GM19452 (cell line): ENCODE measurements around the gene FAM3A.
"Not testable (repeated sequence)": the region's sequence is repeated elsewhere in the genome, so short reads cannot be mapped to it uniquely, and the experiment has no call there.

Experiments used
- ATAC-seq: cut with Tn5 transposase; IDR thresholded peaks from one replicate; pipeline ENCODE4 v1.9.1; 2021; ENCODE audit not compliant: unreplicated experiment

Gene FAM3A, protein sequence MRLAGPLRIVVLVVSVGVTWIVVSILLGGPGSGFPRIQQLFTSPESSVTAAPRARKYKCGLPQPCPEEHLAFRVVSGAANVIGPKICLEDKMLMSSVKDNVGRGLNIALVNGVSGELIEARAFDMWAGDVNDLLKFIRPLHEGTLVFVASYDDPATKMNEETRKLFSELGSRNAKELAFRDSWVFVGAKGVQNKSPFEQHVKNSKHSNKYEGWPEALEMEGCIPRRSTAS

DNA sequence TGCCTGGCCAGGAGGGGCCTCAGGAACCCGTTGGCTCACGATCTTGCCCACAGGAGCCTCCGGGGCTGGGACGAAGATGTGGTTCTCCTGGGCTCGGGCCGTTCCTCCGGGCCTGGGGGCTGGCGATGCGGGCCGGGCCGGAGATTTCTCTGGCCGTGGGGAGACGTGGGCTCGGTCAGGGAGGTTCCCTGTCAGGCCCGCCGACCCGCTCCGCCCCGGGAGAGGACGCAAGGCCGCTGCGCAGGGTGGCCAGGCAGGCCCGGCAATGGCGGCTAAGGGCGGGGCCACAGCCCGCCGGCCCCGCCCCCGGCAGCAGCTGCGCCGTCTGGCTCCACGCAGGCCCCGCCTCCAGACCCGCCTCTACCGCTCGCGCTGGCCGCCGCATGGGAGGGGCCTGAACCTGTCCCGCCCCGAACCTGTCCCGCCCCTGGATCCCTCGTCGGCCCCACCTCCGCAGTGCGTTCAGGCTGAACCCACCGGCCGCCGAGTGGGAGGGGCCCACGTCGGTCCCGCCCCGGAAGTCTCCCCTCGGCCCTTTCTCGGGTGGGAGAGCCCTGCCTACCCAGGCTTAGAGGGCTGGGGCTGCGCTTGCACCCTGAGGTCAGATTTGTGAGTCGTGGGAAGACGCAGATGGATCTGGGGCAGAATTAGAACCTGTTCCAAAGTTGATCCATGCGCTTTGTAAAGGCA lies at the start of gene FAM3A:
Gene FAM3A (minus strand): TSS at position 267 of the 690 bp plus-strand sequence. CDS start 460 bp downstream, outside the sequence.
- peak; percentile 90 for ATAC-seq

DNA sequence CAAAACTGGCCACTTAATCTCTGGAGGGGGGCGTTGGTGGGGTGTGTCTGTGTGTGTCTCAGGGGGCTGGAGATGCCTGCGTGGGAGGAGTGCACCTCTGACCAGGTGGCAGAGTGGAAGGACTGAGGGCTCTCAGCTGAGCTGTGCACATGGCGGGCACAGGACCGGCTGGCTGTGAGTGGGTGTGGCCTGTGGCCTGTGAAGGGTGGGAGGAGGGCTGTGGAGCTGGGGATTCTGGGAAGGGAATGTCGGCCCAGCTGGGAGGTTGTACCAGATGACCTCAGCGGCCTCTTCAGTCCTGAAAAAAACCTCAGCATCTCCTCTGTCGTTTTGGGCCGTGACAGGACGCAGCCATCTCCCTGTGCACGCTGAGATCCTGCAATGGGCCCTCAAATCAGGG lies 46.3 kb upstream of the FAM3A start:
- not testable (repeated sequence) for ATAC-seq

DNA sequence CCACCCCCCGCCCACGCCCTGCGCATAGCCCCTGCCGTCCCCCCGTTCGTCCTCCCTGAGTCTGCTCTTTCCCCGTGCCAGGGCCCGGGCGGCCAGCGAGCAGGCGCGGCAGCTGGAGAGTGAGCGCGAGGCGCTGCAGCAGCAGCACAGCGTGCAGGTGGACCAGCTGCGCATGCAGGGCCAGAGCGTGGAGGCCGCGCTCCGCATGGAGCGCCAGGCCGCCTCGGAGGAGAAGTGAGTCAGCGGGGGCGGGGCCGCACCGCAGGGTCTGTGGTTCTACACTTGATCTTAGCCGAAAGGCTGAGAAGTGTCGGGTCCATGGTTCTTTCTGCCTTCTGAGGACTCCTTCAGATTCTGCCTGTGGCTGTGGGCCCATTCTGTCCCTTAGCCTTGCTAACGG lies 44.3 kb upstream of the FAM3A start:
- ATAC-seq: not testable (repeated sequence)

DNA sequence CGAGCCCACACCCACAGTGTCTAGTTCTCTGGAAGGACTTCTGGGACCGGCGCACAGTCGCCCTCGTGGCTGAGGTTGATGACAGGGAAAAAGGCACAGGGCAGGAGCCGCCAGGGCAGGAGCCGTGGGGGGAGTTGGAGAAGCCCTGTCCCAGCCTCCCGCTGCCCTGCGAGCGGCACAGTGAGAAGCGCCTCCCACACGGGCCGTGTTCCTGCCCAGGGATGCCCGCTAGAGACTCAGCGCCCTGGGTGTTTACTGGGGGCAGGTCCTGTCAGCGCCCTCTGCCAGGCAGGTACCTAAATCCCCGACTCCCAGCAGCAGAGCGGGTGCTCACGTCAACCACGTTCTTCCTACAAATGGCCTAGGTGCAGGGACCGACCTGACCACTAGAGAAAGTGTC lies 42.9 kb upstream of the FAM3A start:
- not testable (repeated sequence) for ATAC-seq

DNA sequence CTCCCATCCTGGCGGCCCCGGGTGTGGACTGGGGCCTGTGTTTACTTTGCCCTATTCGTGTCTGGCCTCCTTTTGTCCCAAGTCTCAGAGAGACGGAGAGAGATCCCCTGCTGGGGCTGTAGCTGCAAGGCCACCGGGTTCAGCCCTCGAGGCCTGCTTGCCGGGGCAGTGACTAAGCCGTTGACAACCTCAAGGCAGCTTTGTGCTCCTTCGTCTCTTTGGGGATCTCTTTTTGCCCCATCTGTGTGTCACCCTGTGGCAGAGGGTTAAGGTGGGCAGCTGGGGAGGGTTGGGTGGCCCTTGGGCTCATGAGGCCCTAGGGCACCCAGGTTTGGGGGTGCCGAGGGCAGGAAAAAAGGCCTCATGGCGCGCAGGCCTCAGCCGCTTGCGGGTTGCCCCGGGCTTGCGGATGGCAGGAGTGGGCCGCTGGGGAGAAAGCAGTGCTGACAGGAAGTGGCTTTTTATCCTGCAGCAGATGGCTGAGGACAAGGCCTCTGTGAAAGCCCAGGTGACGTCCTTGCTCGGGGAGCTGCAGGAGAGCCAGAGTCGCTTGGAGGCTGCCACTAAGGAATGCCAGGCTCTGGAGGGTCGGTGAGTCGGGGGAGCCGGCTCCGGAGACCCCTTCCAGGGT lies 42.1 kb upstream of the FAM3A start:
- ATAC-seq: not testable (repeated sequence)

DNA sequence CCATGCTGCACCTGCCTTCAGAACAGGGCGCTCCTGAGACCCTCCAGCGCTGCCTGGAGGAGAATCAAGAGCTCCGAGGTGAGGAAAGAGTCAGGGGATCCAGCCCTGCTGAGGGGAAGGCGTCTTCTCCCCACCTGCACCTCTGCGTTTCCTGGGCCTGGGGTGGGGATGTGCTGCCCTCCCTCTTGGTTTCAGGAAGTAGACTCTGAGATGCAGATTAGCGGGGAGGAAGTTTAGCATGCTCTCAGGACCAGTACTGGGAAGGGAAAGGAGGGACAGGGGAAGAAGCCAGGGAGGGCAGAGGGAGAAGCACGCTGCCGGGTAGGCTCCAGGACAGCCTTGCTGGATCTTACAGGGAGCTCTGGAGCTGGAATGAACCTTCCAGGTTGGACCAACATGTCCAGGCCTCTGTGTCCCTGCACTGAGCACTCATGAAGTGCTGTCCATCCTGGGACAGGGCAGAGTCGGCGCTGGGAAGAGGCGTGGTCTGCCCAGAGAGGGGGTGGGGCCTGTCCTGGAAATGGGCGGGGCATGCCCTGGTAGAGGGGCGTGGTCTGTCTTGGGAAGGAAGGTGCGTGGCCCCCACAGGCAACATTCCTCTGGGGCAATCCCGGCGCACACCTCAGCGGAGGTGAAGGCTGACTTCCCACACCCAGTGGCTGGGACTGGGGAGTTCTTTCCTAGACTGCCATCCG lies 36.2 kb upstream of the FAM3A start:
- not testable (repeated sequence) for ATAC-seq

DNA sequence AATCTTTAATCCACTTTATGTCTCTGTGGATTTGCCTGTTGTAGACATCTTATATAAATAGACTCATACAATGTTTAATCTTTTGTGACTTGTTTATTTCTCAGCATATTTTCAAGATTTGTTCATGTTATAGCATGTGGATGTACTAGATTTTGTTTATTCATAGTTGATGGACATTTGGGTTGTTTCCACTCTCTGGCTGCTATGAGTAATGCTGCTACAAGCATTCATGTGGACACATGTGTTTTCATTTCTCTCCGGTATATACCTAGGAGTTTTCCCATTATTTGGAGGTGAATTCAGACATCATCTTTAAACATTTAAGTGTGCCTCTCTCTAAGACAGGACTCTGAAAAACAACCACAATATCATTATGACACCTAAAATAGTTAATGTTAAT lies 33.7 kb upstream of the FAM3A start:
- no peak for ATAC-seq

DNA sequence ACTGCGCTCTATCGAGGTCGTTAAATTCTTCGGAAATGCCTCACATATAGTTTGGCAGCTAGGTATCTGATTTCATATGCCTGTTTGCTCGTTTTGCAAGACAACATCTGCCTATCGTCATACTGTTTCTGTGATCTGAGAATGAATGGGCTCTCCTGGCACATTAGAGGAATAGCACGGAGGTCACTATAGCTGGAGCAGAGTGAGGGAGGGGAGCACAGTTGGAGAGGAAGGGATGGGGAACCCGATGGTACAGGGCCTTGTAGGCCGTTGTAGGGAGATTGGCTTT lies 31.9 kb upstream of the FAM3A start:
- ATAC-seq: no peak

DNA sequence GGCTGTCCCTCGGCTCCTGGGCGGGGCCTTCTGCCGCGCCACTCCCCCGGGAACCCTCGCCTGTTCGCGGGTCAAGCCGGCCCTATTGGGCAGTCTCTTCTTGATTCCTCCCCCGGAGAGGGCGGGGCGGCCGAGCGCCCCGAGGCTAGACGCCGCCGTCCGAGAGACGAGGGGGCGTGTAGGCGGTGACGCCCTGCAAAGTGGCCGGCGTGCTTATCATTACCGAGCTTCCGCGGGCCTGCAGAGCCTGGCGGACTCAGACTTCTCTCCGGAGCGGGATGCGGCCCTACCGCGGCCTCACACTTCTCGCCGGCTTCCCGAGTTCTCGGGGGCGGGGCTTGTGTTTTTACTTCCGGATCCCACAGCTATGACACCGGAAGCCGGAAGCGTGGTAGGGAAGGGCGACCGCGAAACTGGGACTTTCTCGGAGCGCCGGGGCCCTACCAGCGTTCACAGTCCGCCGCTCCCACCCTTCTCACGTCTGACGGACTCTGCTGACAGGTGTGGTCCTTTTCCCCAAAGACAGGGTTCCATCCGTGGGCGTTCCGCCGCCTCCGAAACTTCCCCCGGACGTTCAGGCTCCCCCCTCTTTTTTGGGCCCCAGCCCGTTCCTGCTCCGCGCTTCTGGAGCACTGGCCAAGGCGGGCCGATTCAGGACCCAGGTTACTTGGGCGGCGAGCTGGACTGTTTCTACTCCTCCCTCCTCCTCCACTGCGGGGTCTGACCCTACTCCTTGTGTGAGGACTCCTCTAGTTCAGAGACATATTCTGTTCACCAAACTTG lies 31.4 kb upstream of the FAM3A start, which contains the start of gene IKBKG:
Gene IKBKG (plus strand): TSS at position 376 of the 783 bp plus-strand sequence. CDS start 4,383 bp downstream, outside the sequence.
- ATAC-seq: peak; percentile 78

DNA sequence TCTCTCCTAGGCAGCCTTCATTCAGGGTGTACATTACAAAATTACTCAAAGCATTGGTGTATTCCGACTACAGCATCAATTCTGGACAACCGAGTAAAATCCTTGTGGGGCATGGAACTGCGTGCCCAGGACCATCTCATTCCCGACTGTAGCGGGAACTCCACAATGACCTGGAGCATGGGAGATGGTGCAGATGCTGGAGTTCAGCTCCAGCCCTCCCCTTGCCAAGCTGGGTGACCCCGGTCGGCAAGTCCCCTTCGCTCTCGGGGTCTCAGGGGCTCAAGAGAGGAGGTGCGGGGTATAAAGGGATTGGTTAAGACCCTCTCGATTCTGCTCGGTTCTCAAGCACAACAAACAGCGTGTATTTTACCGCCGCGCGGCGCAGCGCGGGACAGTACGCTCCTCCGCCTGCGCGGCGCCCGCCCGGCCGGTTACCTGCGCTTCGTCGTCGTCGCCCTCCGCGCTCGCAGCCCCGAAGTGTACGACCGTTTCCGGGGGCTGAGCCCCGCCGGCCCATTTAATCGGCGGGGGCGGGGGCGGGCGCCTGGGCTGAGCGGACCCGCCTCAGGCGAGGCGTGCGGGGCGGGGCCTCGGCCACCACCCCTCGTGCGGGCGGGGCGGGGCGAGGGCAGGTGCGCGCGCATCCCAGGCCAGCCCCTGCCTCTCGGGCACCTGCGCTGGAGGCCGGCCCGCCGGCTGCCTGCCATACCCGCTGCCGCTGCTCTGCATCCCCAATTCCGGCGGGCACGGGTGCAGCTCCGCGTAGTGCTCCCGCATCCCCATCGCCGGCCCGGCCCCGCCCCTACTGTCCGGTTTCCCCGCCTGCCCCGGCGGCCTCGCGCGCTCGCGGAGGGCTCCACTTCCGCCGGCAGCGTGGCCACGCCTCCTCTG lies 30.6 kb upstream of the FAM3A start, which contains the start of gene G6PD:
Gene G6PD (minus strand): TSS at position 493 of the 891 bp plus-strand sequence. CDS start 691 bp downstream, outside the sequence.
- peak; percentile 53 for ATAC-seq

DNA sequence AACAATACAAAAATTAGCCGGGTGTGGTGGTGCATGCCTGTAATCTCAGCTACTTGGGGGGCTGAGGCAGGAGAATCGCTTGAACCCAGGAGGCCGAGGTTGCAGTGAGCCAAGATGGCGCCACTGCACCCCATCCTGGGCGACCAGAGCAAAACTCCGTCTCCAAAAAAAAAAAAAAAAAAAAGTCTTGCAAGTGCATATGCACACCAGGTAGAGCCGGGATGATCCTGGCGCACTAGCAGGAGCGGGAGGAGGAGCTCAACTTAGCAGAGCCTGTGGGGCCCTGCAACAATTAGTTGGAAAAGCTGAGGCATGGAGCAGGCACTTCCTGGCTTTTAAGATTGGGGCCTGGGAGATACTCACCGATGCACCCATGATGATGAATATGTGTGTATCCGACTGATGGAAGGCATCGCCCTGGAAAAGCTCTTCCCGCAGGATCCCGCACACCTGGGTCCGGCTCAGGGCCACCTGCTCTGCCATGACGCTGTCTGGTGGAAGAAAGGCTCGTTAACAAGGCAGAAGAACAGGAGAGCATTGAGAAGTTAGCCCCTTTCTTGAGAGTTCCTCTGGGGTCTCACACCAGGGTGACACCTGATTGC lies 29.7 kb upstream of the FAM3A start:
- no peak for ATAC-seq

DNA sequence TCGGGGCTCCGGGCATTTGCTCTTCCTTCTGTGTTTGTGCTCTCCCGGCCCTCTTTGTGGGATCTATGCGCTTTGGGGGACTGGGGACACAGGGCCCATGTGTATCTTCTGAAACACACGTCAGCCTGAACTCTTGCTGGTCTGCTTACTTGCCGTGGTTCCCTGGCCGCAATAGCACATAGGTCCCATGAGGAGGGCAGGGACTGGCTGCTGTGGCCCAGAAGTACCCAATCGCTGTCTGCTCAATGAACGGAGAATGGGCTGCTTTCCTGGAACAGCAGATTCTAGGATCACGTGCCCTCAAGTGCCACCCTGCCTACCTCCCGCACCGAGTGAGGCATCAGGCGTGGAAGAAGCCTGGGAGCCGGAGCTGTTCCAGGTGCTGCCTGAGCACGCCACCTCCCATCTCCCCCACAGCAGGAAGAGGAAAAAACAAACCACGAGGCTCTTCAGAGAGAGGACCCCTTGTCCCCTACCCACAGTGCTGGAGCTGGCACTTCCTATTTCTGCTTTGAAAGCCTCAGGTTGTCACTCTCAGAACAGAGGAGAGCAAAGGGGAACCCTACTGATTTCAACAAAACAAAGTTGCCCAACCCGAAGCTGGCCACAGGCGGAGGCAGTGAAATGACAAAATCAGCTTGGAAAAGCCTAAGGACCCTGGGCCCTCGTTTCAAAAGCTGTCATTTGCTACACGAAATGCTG lies 26.8 kb upstream of the FAM3A start:
- no peak for ATAC-seq

DNA sequence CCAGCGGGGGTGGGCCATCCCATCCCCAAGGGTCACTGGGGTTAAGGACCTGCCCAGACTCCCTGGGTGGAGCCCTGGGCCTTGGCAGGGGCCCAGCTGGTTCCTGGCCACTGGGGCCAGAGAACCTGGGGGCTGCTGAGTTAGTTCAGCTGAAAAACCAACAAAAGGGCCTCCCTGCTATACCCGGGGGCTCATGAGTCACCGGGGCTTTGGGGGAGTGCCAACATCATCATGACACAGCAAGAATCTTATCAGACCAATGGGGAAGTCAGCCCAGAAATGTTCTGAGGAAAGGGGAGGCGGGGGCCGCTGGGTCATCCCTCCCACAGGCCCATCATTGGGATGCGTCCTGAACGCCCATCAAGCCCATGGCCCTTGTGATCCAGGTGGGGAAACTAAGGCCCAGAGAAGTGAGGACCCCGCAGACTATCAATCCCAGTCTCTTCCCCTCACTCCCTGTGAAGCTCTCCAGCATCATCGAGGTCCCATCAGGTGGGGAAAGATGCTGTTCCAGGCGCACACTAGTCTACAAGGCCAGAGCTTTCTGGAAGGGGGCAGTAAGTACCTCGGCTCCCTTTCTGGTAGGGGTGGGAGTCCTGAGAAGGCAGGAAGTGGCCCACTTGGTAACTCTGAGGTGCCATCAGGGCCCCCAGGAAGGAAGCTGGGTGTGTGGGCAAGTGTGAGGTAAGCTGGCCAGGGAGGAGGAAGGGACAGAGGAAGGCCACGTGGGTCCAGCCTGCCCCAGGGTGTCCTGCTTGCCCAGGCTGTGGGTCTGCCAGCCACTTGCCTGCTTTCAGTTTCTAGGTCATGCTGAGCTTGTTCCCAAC lies 26.1 kb upstream of the FAM3A start:
- no peak for ATAC-seq

DNA sequence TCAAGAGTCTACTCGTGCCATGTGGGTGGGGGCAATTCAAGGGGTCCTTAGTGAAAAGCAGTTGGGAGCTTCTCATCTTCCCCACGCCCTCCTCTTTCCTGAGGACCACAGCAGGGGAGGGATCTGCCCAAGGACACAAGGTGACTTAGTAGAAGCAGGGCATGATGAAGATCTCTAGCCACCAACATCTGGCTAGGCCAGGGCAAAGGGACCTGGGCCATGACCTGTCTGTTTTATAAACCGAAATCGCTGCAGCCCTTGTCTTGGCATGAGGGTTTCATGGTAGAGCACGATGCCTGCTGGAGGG lies 25.5 kb upstream of the FAM3A start:
- no peak for ATAC-seq

DNA sequence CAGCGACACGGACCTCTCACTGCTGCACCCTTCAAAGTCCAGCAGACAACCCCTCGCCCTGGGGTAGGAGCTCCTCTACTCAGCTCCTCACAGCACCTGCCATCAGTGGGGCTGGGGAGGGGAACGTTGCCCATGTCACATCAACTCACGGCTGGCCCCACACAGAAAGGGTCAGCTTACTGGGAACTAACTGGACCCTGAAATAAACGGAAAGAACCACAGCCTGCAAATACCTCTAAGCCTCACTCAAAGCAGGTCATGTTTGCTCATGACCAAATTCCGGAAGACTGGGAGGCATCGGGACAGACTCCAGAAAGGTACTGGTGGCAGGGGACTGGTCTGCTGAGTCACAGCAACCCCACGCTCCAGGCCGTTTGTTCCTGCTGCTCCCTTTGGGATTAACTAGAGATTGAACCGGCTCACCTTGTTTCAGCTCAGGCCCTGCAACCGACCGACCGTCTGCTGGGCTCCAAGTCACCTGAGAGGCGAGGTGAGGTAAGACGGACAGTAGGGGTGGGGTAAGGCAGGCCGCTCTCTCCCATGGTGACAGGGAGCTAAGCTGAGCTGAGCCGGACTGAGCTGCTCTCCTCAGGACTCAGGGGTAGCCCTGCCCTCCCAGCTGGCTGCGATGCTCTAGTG lies 25.0 kb upstream of the FAM3A start:
- ATAC-seq: no peak

DNA sequence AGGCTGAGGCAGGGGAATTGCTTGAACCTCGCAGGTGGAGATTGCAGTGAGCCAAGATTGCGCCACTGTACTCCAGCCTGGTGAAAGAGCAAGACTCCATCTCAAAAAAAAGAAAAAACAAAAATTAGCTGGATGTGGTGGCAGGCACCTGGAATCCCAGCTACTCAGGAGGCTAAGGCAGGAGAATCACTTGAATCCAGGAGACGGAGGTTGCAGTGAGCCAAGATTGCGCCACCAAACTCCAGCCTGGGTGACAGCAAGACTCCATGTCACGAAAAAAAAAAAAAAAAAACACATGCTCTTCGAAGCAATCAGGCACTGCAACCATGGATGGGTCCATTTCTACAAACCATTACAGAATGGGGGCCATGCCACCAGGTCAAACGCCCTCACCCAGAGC lies 24.3 kb upstream of the FAM3A start:
- ATAC-seq: not testable (repeated sequence)

DNA sequence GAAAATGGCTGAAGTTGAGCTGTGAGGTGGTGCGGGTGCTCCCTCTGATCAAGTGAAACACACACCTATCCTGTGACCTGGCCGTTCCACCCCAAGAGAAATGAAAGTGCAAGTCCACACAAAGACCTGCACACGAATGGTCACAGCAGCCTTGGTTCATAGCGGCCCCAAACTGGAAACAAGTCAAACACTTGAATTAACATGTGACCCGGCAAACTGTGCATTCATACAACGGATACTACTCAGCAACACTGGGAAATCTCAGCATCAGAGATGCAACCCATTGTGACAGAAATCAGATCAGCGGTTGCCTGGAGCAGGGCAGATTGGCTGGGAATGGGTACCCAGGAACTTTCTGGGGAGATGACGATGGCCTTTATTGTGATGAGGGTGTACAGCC lies 23.0 kb upstream of the FAM3A start:
- no peak for ATAC-seq

DNA sequence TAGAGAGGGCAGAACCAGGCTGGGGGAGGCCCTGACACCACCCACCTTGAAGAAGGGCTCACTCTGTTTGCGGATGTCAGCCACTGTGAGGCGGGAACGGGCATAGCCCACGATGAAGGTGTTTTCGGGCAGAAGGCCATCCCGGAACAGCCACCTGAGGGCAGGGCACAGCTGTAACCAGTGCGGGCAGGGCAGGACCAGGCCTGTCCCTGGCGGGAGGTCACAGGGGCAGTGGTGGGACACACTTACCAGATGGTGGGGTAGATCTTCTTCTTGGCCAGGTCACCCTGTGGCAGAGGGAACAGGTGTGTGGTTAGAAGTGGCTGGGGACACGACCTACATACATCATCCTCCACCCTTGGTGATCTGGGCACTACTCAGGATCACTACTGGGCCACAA lies 19.9 kb upstream of the FAM3A start:
- ATAC-seq: no peak
